ENCODE data around the gene DMRT3.

DMRT3 gene

GRCh38 chr9:976258-976942 lies at the start of gene DMRT3:
DMRT3 (plus strand) TSS chr9:976655; CDS start chr9:977002, 347 bp downstream.
- no peak for DNase-seq (ENCODE audit: low read depth)

- no peak for DNase-seq (ENCODE audit: low read depth)
Observed at GRCh38 chr9:926976-927375, 49.5 kb upstream of the DMRT3 start.

- DNase-seq (ENCODE audit: low read depth) = no peak
Observed at GRCh38 chr9:928363-929042, 48.0 kb upstream of the DMRT3 start.

- no peak for DNase-seq (ENCODE audit: low read depth)
Observed at GRCh38 chr9:929719-930118, 46.7 kb upstream of the DMRT3 start.

GRCh38 chr9:933356-933755 lies 43.1 kb upstream of the DMRT3 start:
- DNase-seq (ENCODE audit: low read depth) = no peak

- no peak for DNase-seq (ENCODE audit: low read depth)
Observed at GRCh38 chr9:935348-935965, 41.0 kb upstream of the DMRT3 start.

- DNase-seq (ENCODE audit: low read depth) = no peak
Observed at GRCh38 chr9:942805-943580, 33.5 kb upstream of the DMRT3 start.

- no peak for DNase-seq (ENCODE audit: low read depth)
Observed at GRCh38 chr9:947985-948384, 28.5 kb upstream of the DMRT3 start.

- DNase-seq (ENCODE audit: low read depth) = no peak
Observed at GRCh38 chr9:948497-948896, 28.0 kb upstream of the DMRT3 start.

GRCh38 chr9:950139-950538 lies 26.3 kb upstream of the DMRT3 start:
- no peak for DNase-seq (ENCODE audit: low read depth)

GRCh38 chr9:952546-952945 lies 23.9 kb upstream of the DMRT3 start:
- DNase-seq (ENCODE audit: low read depth) = no peak

GRCh38 chr9:959105-959504 lies 17.4 kb upstream of the DMRT3 start:
- DNase-seq (ENCODE audit: low read depth) = no peak

- no peak for DNase-seq (ENCODE audit: low read depth)
Observed at GRCh38 chr9:959914-960313, 16.5 kb upstream of the DMRT3 start.

GRCh38 chr9:962023-962422 lies 14.4 kb upstream of the DMRT3 start:
- no peak for DNase-seq (ENCODE audit: low read depth)

GRCh38 chr9:965497-965896 lies 11.0 kb upstream of the DMRT3 start:
- DNase-seq (ENCODE audit: low read depth) = no peak

GRCh38 chr9:966870-967269 lies 9.6 kb upstream of the DMRT3 start:
- no peak for DNase-seq (ENCODE audit: low read depth)

GRCh38 chr9:967436-967835 lies 9.0 kb upstream of the DMRT3 start:
- DNase-seq (ENCODE audit: low read depth) = no peak

- no peak for DNase-seq (ENCODE audit: low read depth)
Observed at GRCh38 chr9:967903-968641, 8.4 kb upstream of the DMRT3 start.

GRCh38 chr9:969310-970150 lies 6.9 kb upstream of the DMRT3 start:
- DNase-seq (ENCODE audit: low read depth) = no peak

GRCh38 chr9:970151-970996 lies 6.1 kb upstream of the DMRT3 start:
- DNase-seq (ENCODE audit: low read depth) = no peak

Data from stimulated activated CD8-positive, alpha-beta memory T cell treated with anti-CD3 and anti-CD28 coated beads, Interleukin-15, amount 100 ng/mL, for 1 hour (primary cell).